ENCODE results near the gene RPS26. TPM values are rescaled to one million over a fixed set of nuclear protein-coding genes. Genes with fewer than 3 reads are reported as not detected.
A peak's percentile ranks its signal among the peaks of the same experiment; 100 is the strongest.
"Not testable (repeated sequence)": the region's sequence is repeated elsewhere in the genome, so short reads cannot be mapped to it uniquely, and the experiment has no call there.

RPS26 gene
- total and polyA plus RNA-seq, 9 donors = 84.2 to 522 (median 255) TPM

GRCh38 chr12:56001487-56002100 is 40.1 kb upstream of the RPS26 start:
- 67% methylated on average over 3 of the region's 7 CpGs for WGBS (ENCODE audit: insufficient coverage)
- Histone ChIP-seq H3K36me3 (ENCODE audit: control insufficient read depth, insufficient read depth, low read length) (peaks cover 42% of the 10 kb centered on the region), H3K4me3 (ENCODE audit: low read length) (no peak overlapping the region), H3K27me3 (ENCODE audit: control insufficient read depth, insufficient read depth, low read length) (no peaks in the 10 kb centered on the region), H3K27ac (ENCODE audit: low read length) (no peak overlapping the region), H3K4me1 (ENCODE audit: control insufficient read depth, insufficient read depth, low read length) (peaks cover 8% of the 10 kb centered on the region), H3K9me3 (replicated peaks; ENCODE audit: control insufficient read depth, low read depth, low read length) (no peaks in the 10 kb centered on the region)
- DNase-seq = no peak

GRCh38 chr12:56003376-56003775 is 38.3 kb upstream of the RPS26 start:
- not testable (repeated sequence) for H3K27ac ChIP-seq (ENCODE audit: low read length); H3K4me1 ChIP-seq (ENCODE audit: control insufficient read depth, insufficient read depth, low read length); H3K9me3 ChIP-seq (replicated peaks; ENCODE audit: control insufficient read depth, low read depth, low read length); H3K4me3 ChIP-seq (ENCODE audit: low read length); DNase-seq; H3K27me3 ChIP-seq (ENCODE audit: control insufficient read depth, insufficient read depth, low read length)
- peaks cover 42% of the 10 kb centered on the region for H3K36me3 ChIP-seq (ENCODE audit: control insufficient read depth, insufficient read depth, low read length)
- WGBS (ENCODE audit: insufficient coverage) = 74% methylated on average over 3 of the region's 5 CpGs

- Histone ChIP-seq H3K36me3 (ENCODE audit: control insufficient read depth, insufficient read depth, low read length) (peaks cover 36% of the 10 kb centered on the region), H3K4me3 (ENCODE audit: low read length) (no peak overlapping the region), H3K4me1 (ENCODE audit: control insufficient read depth, insufficient read depth, low read length) (peaks cover 9% of the 10 kb centered on the region), H3K9me3 (replicated peaks; ENCODE audit: control insufficient read depth, low read depth, low read length) (no peaks in the 10 kb centered on the region), H3K27me3 (ENCODE audit: control insufficient read depth, insufficient read depth, low read length) (no peaks in the 10 kb centered on the region), H3K27ac (ENCODE audit: low read length) (no peak overlapping the region)
- DNase-seq = no peak
- 88% methylated on average over 8 of the region's 10 CpGs for WGBS (ENCODE audit: insufficient coverage)
Measured at GRCh38 chr12:56004211-56004610, 37.5 kb upstream of the RPS26 start.

- peaks cover 24% of the 10 kb centered on the region for H3K36me3 ChIP-seq (ENCODE audit: control insufficient read depth, insufficient read depth, low read length)
- H3K27ac ChIP-seq (ENCODE audit: low read length) = peak overlapping the region; percentile 90
- H3K4me3 ChIP-seq (ENCODE audit: low read length) = peak overlapping the region; percentile 56
- H3K9me3 ChIP-seq (replicated peaks; ENCODE audit: control insufficient read depth, low read depth, low read length) = no peaks in the 10 kb centered on the region
- no peaks in the 10 kb centered on the region for H3K27me3 ChIP-seq (ENCODE audit: control insufficient read depth, insufficient read depth, low read length)
- WGBS (ENCODE audit: insufficient coverage) = under 1% methylated on average over 26 of the region's 44 CpGs
- DNase-seq = peak; percentile 62
- peaks cover 9% of the 10 kb centered on the region for H3K4me1 ChIP-seq (ENCODE audit: control insufficient read depth, insufficient read depth, low read length)
Measured at GRCh38 chr12:56007564-56008559, 33.9 kb upstream of the RPS26 start.

GRCh38 chr12:56010111-56010570 is 31.6 kb upstream of the RPS26 start:
- Histone ChIP-seq H3K27me3 (ENCODE audit: control insufficient read depth, insufficient read depth, low read length) (no peaks in the 10 kb centered on the region), H3K9me3 (replicated peaks; ENCODE audit: control insufficient read depth, low read depth, low read length) (no peaks in the 10 kb centered on the region), H3K27ac (ENCODE audit: low read length) (no peak overlapping the region), H3K4me1 (ENCODE audit: control insufficient read depth, insufficient read depth, low read length) (peaks cover 9% of the 10 kb centered on the region), H3K36me3 (ENCODE audit: control insufficient read depth, insufficient read depth, low read length) (peaks cover 4% of the 10 kb centered on the region), H3K4me3 (ENCODE audit: low read length) (no peak overlapping the region)
- WGBS (ENCODE audit: insufficient coverage) = 43% methylated on average over 1 of the region's 2 CpGs
- no peak for DNase-seq

GRCh38 chr12:56011509-56012090 is 30.1 kb upstream of the RPS26 start:
- no peak for DNase-seq
- Histone ChIP-seq H3K4me3 (ENCODE audit: low read length) (no peak overlapping the region), H3K36me3 (ENCODE audit: control insufficient read depth, insufficient read depth, low read length) (peaks cover 2% of the 10 kb centered on the region), H3K9me3 (replicated peaks; ENCODE audit: control insufficient read depth, low read depth, low read length) (no peaks in the 10 kb centered on the region), H3K4me1 (ENCODE audit: control insufficient read depth, insufficient read depth, low read length) (peaks cover 9% of the 10 kb centered on the region), H3K27ac (ENCODE audit: low read length) (no peak overlapping the region), H3K27me3 (ENCODE audit: control insufficient read depth, insufficient read depth, low read length) (no peaks in the 10 kb centered on the region)
- WGBS (ENCODE audit: insufficient coverage) = no CpG with 5 or more reads among the region's 2 CpGs

GRCh38 chr12:56013482-56013881 is 28.2 kb upstream of the RPS26 start:
- no peak overlapping the region for H3K27ac ChIP-seq (ENCODE audit: low read length)
- DNase-seq = no peak
- 67% methylated on average over 4 of the region's 5 CpGs for WGBS (ENCODE audit: insufficient coverage)

GRCh38 chr12:56014205-56014604 is 27.5 kb upstream of the RPS26 start:
- peaks cover 2% of the 10 kb centered on the region for H3K36me3 ChIP-seq (ENCODE audit: control insufficient read depth, insufficient read depth, low read length)
- no peak for DNase-seq
- no peaks in the 10 kb centered on the region for H3K4me1 ChIP-seq (ENCODE audit: control insufficient read depth, insufficient read depth, low read length)
- H3K27ac ChIP-seq (ENCODE audit: low read length) = no peak overlapping the region
- H3K9me3 ChIP-seq (replicated peaks; ENCODE audit: control insufficient read depth, low read depth, low read length) = no peaks in the 10 kb centered on the region
- no peak overlapping the region for H3K4me3 ChIP-seq (ENCODE audit: low read length)
- WGBS (ENCODE audit: insufficient coverage) = 29% methylated on average over 2 of the region's 2 CpGs
- H3K27me3 ChIP-seq (ENCODE audit: control insufficient read depth, insufficient read depth, low read length) = no peaks in the 10 kb centered on the region

More at GRCh38 chr12:56013482-56013881, 28.2 kb upstream of the RPS26 start:
- no peaks in the 10 kb centered on the region for H3K27me3 ChIP-seq (ENCODE audit: control insufficient read depth, insufficient read depth, low read length)
- H3K9me3 ChIP-seq (replicated peaks; ENCODE audit: control insufficient read depth, low read depth, low read length) = no peaks in the 10 kb centered on the region
- H3K4me3 ChIP-seq (ENCODE audit: low read length) = no peak overlapping the region
- no peaks in the 10 kb centered on the region for H3K4me1 ChIP-seq (ENCODE audit: control insufficient read depth, insufficient read depth, low read length)
- peaks cover 2% of the 10 kb centered on the region for H3K36me3 ChIP-seq (ENCODE audit: control insufficient read depth, insufficient read depth, low read length)

GRCh38 chr12:56017181-56017580 is 24.5 kb upstream of the RPS26 start:
- H3K36me3 ChIP-seq (ENCODE audit: control insufficient read depth, insufficient read depth, low read length) = no peaks in the 10 kb centered on the region
- WGBS (ENCODE audit: insufficient coverage) = no CpG with 5 or more reads among the region's 4 CpGs
- DNase-seq = no peak
- H3K27me3 ChIP-seq (ENCODE audit: control insufficient read depth, insufficient read depth, low read length) = no peaks in the 10 kb centered on the region
- peaks cover 25% of the 10 kb centered on the region for H3K4me1 ChIP-seq (ENCODE audit: control insufficient read depth, insufficient read depth, low read length)
- no peak overlapping the region for H3K4me3 ChIP-seq (ENCODE audit: low read length)
- H3K9me3 ChIP-seq (replicated peaks; ENCODE audit: control insufficient read depth, low read depth, low read length) = no peaks in the 10 kb centered on the region
- H3K27ac ChIP-seq (ENCODE audit: low read length) = no peak overlapping the region

- Histone ChIP-seq H3K4me3 (ENCODE audit: low read length) (no peak overlapping the region), H3K27ac (ENCODE audit: low read length) (no peak overlapping the region), H3K27me3 (ENCODE audit: control insufficient read depth, insufficient read depth, low read length) (no peaks in the 10 kb centered on the region), H3K4me1 (ENCODE audit: control insufficient read depth, insufficient read depth, low read length) (peaks cover 26% of the 10 kb centered on the region), H3K9me3 (replicated peaks; ENCODE audit: control insufficient read depth, low read depth, low read length) (no peaks in the 10 kb centered on the region), H3K36me3 (ENCODE audit: control insufficient read depth, insufficient read depth, low read length) (no peaks in the 10 kb centered on the region)
- no CpG with 5 or more reads among the region's 1 CpG for WGBS (ENCODE audit: insufficient coverage)
- DNase-seq = no peak
Measured at GRCh38 chr12:56018356-56018755, 23.4 kb upstream of the RPS26 start.
